ENCODE results near the gene LRRTM4.

- TF ChIP-seq POLR2A (IDR thresholded peaks at IDR 0.05; ENCODE audit: low read depth, low read length) (no peak), POLR2AphosphoS5 (IDR thresholded peaks at IDR 0.05; ENCODE audit: low read depth, low read length) (no peak), TAF1 (IDR thresholded peaks at IDR 0.05; ENCODE audit: low read depth, low read length) (no peak), SPI1 (IDR thresholded peaks at IDR 0.05; ENCODE audit: low read depth, low read length) (no peak), PAX5 (IDR thresholded peaks at IDR 0.05; ENCODE audit: insufficient read depth, low read length, severe bottlenecking) (no peak), POU2F2 (IDR thresholded peaks at IDR 0.05; ENCODE audit: low read depth, low read length) (no peak)
These were observed 151.7 kb downstream of the LRRTM4 start for GRCh38 chr2:77370511-77370910.

Measured in GM12891 (cell line).